LNCaP clone FGC (cell line): Measurements from ENCODE around the gene ITIH4.

Experiments used
- DNase-seq: peaks from one replicate; pipeline ENCODE4 v3.0.0-alpha.2; 2011; ENCODE audit warnings: low read depth
- H3K4me3 ChIP-seq: 2 replicates; pipeline ENCODE4 v1.5.1; 2011; ENCODE audit warnings: mild to moderate bottlenecking, low read depth, low read length, control low read depth
- TF ChIP-seq, protein P1 (sequence below): IDR thresholded peaks from 2 replicates; pipeline ENCODE4 v1.5.1; 2012; ENCODE audit warnings: mild to moderate bottlenecking; ENCODE audit not compliant: control insufficient read depth, insufficient read depth; ENCODE audit errors: extremely low read depth

Gene ITIH4

GRCh38 chr3:52787672-52788625 is 42.5 kb downstream of the ITIH4 start:
- TF ChIP-seq, protein P1, sequence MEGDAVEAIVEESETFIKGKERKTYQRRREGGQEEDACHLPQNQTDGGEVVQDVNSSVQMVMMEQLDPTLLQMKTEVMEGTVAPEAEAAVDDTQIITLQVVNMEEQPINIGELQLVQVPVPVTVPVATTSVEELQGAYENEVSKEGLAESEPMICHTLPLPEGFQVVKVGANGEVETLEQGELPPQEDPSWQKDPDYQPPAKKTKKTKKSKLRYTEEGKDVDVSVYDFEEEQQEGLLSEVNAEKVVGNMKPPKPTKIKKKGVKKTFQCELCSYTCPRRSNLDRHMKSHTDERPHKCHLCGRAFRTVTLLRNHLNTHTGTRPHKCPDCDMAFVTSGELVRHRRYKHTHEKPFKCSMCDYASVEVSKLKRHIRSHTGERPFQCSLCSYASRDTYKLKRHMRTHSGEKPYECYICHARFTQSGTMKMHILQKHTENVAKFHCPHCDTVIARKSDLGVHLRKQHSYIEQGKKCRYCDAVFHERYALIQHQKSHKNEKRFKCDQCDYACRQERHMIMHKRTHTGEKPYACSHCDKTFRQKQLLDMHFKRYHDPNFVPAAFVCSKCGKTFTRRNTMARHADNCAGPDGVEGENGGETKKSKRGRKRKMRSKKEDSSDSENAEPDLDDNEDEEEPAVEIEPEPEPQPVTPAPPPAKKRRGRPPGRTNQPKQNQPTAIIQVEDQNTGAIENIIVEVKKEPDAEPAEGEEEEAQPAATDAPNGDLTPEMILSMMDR: no peak
- DNase-seq: no peak
- H3K4me3 ChIP-seq: no peak overlapping the region

DNA sequence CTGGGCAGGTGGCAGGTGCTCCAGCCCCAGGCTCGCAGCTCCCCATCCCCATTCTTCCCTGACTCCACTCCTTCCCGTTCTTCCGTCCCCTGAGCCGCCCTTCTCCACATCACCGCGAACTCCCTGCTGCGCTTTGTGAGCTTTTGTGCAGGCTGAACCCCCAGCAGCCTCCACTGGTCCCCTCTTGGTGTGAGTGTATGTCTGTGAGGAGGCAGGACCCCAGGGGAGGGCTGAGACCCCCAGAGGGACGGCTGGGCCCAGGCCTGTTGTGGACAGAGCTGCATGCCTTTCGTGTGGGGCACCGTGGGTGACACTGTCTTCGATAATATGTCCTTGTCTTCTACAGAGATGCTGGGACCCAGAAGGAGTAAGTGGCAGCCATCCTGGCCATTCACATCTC is 43.2 kb downstream of the ITIH4 start:
- H3K4me3 ChIP-seq: no peak overlapping the region
- TF ChIP-seq, protein P1: no peak
- DNase-seq: no peak

- TF ChIP-seq, protein P1: no peak
- no peak overlapping the region for H3K4me3 ChIP-seq
These were observed 43.9 kb downstream of the ITIH4 start for GRCh38 chr3:52786330-52787215.

GRCh38 chr3:52784931-52785590 is 45.4 kb downstream of the ITIH4 start:
- H3K4me3 ChIP-seq: no peak overlapping the region
- DNase-seq: no peak
- TF ChIP-seq, protein P1: no peak

More at GRCh38 chr3:52786330-52787215, 43.9 kb downstream of the ITIH4 start:
- DNase-seq: no peak

DNA sequence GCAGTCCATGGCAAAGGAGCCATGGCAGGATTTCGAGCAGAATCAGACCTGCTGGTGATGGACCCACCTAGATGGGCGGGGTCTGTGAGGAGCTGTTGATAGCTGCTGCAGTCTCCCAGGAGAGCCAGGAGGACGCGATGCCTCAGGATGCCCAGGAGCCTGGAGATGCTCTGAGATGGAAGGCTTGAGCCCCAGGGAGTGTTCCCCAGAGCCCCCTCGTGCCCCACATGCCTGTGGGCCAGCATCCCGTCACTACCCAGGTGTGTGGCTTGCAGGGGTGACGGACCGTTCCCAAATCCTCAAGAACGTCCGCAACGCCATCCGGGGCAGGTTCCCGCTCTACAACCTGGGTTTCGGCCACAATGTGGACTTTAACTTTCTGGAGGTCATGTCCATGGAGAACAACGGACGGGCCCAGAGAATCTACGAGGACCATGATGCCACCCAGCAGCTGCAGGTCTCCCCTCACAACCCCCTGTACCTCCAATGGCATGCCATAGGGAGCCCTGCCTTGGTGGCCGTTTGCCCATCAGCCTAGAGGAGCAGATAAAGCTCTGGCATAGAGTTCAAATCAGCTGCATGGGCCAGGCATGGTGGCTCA is 46.4 kb downstream of the ITIH4 start:
- DNase-seq: no peak
- no peak overlapping the region for H3K4me3 ChIP-seq
- TF ChIP-seq, protein P1: no peak

- H3K4me3 ChIP-seq: no peak overlapping the region
- TF ChIP-seq, protein P1: no peak
- DNase-seq: no peak
These were observed 47.3 kb downstream of the ITIH4 start for GRCh38 chr3:52783211-52783555.
